ENCODE measurements around the gene GLCCI1. TPM values are rescaled to one million over a fixed set of nuclear protein-coding genes. Genes with fewer than 3 reads are reported as not detected.

GLCCI1 gene
- total and polyA plus RNA-seq, 2 of the 8 experiments (the other 6 are each of a cell fraction or from before 2014, with no cell fraction given), result 12.4 to 27.7 TPM

DNA sequence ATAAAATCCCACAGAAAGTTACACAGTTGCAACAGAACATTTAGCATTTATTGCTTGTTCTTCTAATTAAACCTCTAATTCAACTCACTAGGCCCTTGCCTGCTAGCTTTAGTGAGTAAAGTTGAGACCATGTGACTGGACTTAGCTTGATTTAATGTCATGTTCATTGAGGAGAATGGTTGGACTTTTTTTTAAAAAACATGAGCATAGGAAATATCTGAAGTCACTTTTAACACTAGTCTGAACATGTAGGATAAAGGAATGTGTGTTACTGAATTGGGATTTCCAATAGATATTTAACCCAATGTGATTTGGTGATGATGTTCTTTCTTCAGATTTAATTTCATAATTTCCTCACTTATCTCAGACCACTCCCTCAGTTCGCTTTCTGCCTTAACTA, 24.6 kb upstream of the GLCCI1 start:
- no peak overlapping the region for H3K18ac ChIP-seq (ENCODE audit: extremely low read depth, low read length)
- DNase-seq (ENCODE audit: low read depth in 1 of 2, low spot score in 2 of 2) (no peak), FAIRE-seq (no peak)
- no peak overlapping the region for H2BK120ac ChIP-seq (replicated peaks; ENCODE audit: low read depth, low read length)
- no peak overlapping the region for H2BK12ac ChIP-seq (ENCODE audit: low read depth, low read length)
- H4K5ac ChIP-seq (ENCODE audit: insufficient read length, low read depth, low read length), result no peak overlapping the region
- H3K4me2 ChIP-seq (ENCODE audit: insufficient read depth in 1 of 2, low read depth in 2 of 2, low read length in 2 of 2), result no peak overlapping the region
- TF ChIP-seq RAD21 (IDR thresholded peaks at IDR 0.05 in 1 of 2, conservative IDR thresholded peaks at IDR 0.05 in 1 of 2; ENCODE audit: low read depth in 2 of 2, low read length in 2 of 2), result no peak
- TF ChIP-seq CBX5 (IDR thresholded peaks at IDR 0.05; ENCODE audit: low read depth, low read length), result no peak
- TF ChIP-seq RBBP5 (IDR thresholded peaks at IDR 0.05; ENCODE audit: borderline replicate concordance, low read depth, low read length), result no peak
- no peak for TF ChIP-seq TAF7 (optimal IDR thresholded peaks at IDR 0.05; ENCODE audit: borderline replicate concordance, low read depth, low read length)
- no peak for TF ChIP-seq POLR2AphosphoS5 (IDR thresholded peaks at IDR 0.05; ENCODE audit: low read depth, low read length)
- TF ChIP-seq SP4 (IDR thresholded peaks at IDR 0.05; ENCODE audit: low read length), result no peak
- TF ChIP-seq RFX5 (IDR thresholded peaks at IDR 0.05; ENCODE audit: borderline replicate concordance, low read depth, low read length), result no peak
- no peak for TF ChIP-seq TAF1 (IDR thresholded peaks at IDR 0.05; ENCODE audit: low read depth, low read length)
- no peak for TF ChIP-seq TBP (IDR thresholded peaks at IDR 0.05; ENCODE audit: low read depth, low read length)
- TF ChIP-seq CBX8 (IDR thresholded peaks at IDR 0.05; ENCODE audit: borderline replicate concordance, low read depth, low read length), result no peak
- TF ChIP-seq BRCA1 (IDR thresholded peaks at IDR 0.05; ENCODE audit: low read depth, low read length), result no peak
- TF ChIP-seq NRF1 (IDR thresholded peaks at IDR 0.05; ENCODE audit: low read depth, low read length), result no peak
- TF ChIP-seq GTF2F1 (IDR thresholded peaks at IDR 0.05; ENCODE audit: borderline replicate concordance, low read depth, low read length), result no peak
- TF ChIP-seq JUN (IDR thresholded peaks at IDR 0.05; ENCODE audit: low read depth, low read length), result no peak
- H3K36me3 ChIP-seq (ENCODE audit: control insufficient read depth in 2 of 4, insufficient read depth in 4 of 4, low read length in 3 of 4), result no peaks in the 10 kb centered on the region
- no peaks in the 10 kb centered on the region for H3K23me2 ChIP-seq (ENCODE audit: low read depth, low read length)
- H3K9ac ChIP-seq (replicated peaks in 1 of 4; ENCODE audit: extremely low read depth in 1 of 4, low read depth in 3 of 4, low read length in 3 of 4), result no peak overlapping the region
- no peak overlapping the region for H3K4ac ChIP-seq (replicated peaks; ENCODE audit: insufficient read length, low read depth, low read length)
- H4K20me1 ChIP-seq (replicated peaks in 1 of 2; ENCODE audit: control insufficient read depth in 1 of 2, insufficient read depth in 2 of 2, low read length in 2 of 2), result no peaks in the 10 kb centered on the region
- no peak overlapping the region for H3K56ac ChIP-seq (replicated peaks; ENCODE audit: insufficient read length, low read depth, low read length)
- WGBS, 2 experiments (ENCODE audit: extremely low coverage in 1 of 2, insufficient coverage in 1 of 2, insufficient read length in 1 of 2, insufficient replicate concordance in 2 of 2, low coverage in 1 of 2, low lambda C conversion rate in 2 of 2, missing lambda C conversion rate in 1 of 2), result 85% methylated on average over 1 of the region's 1 CpG; no CpG with 5 or more reads in 1 of the 2 experiments
- no peaks in the 10 kb centered on the region for H3K79me1 ChIP-seq (ENCODE audit: low read depth, low read length)
- ChIA-PET POLR2A (ENCODE audit: partially characterized antibody) (interaction anchor here (1.2 kb wide), 1 partner anchor 12 kb away, joined by 3 read pairs; no protein-coding TSS in a partner anchor), CTCF (ENCODE audit: partially characterized antibody) (interaction anchor here (0.6 to 1.7 kb wide), 6 partner anchors 9 to 568 kb away, joined by 3 to 5 read pairs (median 4); no protein-coding TSS in a partner anchor)
- no peak overlapping the region for H2AK5ac ChIP-seq (ENCODE audit: low read depth, low read length)
- no peaks in the 10 kb centered on the region for H3K9me3 ChIP-seq (ENCODE audit: insufficient read depth in 2 of 2, low read depth in 1 of 2, low read length in 1 of 2)
- H4K8ac ChIP-seq (ENCODE audit: extremely low read depth, insufficient read depth, low read length), result no peak overlapping the region
- no peak overlapping the region for H3K23ac ChIP-seq (ENCODE audit: insufficient read length)
- H2AFZ ChIP-seq (ENCODE audit: low read length), result no peak overlapping the region
- no peak overlapping the region for H2BK5ac ChIP-seq (ENCODE audit: low read depth, low read length)
- no peak overlapping the region for H4K91ac ChIP-seq (replicated peaks; ENCODE audit: insufficient read length, low read length)
- no peak overlapping the region for H2BK20ac ChIP-seq (ENCODE audit: low read length)
- H3K27me3 ChIP-seq (replicated peaks in 1 of 4; ENCODE audit: control insufficient read depth in 3 of 4, extremely low read depth in 1 of 4, insufficient read depth in 3 of 4, low read length in 3 of 4), result no peaks in the 10 kb centered on the region
- H2BK15ac ChIP-seq (ENCODE audit: low read length), result no peak overlapping the region
- H3K14ac ChIP-seq (ENCODE audit: insufficient read length), result no peak overlapping the region
- no peak overlapping the region for H3K4me3 ChIP-seq (ENCODE audit: extremely low read depth in 1 of 4, insufficient read depth in 2 of 4, low read depth in 3 of 4, low read length in 4 of 4)
- no peak overlapping the region for H3K27ac ChIP-seq (ENCODE audit: low read depth, low read length)
- H3K4me1 ChIP-seq (replicated peaks in 1 of 4; ENCODE audit: control insufficient read depth in 3 of 4, insufficient read depth in 4 of 4, low read length in 3 of 4), result no peaks in the 10 kb centered on the region; a peak in 1 of 7 replicates
- H3K79me2 ChIP-seq (ENCODE audit: control insufficient read depth in 1 of 2, insufficient read depth in 2 of 2, low read length in 2 of 2), result no peaks in the 10 kb centered on the region
